Astrocyte (in vitro differentiated cells and primary cell): ENCODE data around the gene USP9X.

ENCODE experiments used
- EZH2 ChIP-seq: IDR thresholded peaks from 2 replicates; pipeline ENCODE4 v1.6.1; 2012; ENCODE audit warnings: mild to moderate bottlenecking, low read length, inconsistent platforms; ENCODE audit not compliant: insufficient read depth
- TF ChIP-seq, protein P1 (sequence below): IDR thresholded peaks from 2 replicates; pipeline ENCODE4 v1.5.1; 2011; ENCODE audit warnings: low read depth, mild to moderate bottlenecking, inconsistent platforms, low read length, moderate library complexity; ENCODE audit not compliant: insufficient read depth

GRCh38 chrX:41043196-41043595 lies 42.0 kb upstream of the USP9X start:
- TF ChIP-seq EZH2 = no peak
- TF ChIP-seq, protein P1, sequence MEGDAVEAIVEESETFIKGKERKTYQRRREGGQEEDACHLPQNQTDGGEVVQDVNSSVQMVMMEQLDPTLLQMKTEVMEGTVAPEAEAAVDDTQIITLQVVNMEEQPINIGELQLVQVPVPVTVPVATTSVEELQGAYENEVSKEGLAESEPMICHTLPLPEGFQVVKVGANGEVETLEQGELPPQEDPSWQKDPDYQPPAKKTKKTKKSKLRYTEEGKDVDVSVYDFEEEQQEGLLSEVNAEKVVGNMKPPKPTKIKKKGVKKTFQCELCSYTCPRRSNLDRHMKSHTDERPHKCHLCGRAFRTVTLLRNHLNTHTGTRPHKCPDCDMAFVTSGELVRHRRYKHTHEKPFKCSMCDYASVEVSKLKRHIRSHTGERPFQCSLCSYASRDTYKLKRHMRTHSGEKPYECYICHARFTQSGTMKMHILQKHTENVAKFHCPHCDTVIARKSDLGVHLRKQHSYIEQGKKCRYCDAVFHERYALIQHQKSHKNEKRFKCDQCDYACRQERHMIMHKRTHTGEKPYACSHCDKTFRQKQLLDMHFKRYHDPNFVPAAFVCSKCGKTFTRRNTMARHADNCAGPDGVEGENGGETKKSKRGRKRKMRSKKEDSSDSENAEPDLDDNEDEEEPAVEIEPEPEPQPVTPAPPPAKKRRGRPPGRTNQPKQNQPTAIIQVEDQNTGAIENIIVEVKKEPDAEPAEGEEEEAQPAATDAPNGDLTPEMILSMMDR = no peak
